MM.1S (cell line): Measurements from ENCODE around the gene CCDC71L.
"Not testable (repeated sequence)": the region's sequence is repeated elsewhere in the genome, so short reads cannot be mapped to it uniquely, and the experiment has no call there.

ENCODE experiments used
- DNase-seq: peaks from one replicate; pipeline ENCODE4 v3.0.0-alpha.2; 2015
- H2AFZ ChIP-seq: fragments of 300-600 bp; sonication (generic); 2 replicates; pipeline ENCODE4 v1.6.0; 2016; ENCODE audit warnings: antibody characterized with exemption, low read length
- H3F3A ChIP-seq: fragments of 300-600 bp; sonication (generic); 2 replicates; pipeline ENCODE4 v1.6.1; 2016; ENCODE audit warnings: mild to moderate bottlenecking, antibody characterized with exemption, low read length, moderate library complexity, mixed read lengths; ENCODE audit not compliant: insufficient read depth
- H3K27ac ChIP-seq: fragments of 300-600 bp; sonication (generic); 2 replicates; pipeline ENCODE4 v1.5.1; 2016; ENCODE audit warnings: mild to moderate bottlenecking, low read length
- H3K27me3 ChIP-seq: fragments of 300-600 bp; sonication (generic); replicated peaks from 2 replicates; pipeline ENCODE4 v1.6.0; 2016; ENCODE audit warnings: low read length; ENCODE audit not compliant: insufficient read depth
- H3K36me3 ChIP-seq: fragments of 300-600 bp; sonication (generic); replicated peaks from 2 replicates; pipeline ENCODE4 v1.6.1; 2016; ENCODE audit warnings: mild to moderate bottlenecking, low read length, mixed read lengths; ENCODE audit not compliant: insufficient read depth
- H3K4me1 ChIP-seq: fragments of 300-600 bp; sonication (generic); 2 replicates; pipeline ENCODE4 v1.6.1; 2016; ENCODE audit warnings: low read length, mixed read lengths
- H3K4me2 ChIP-seq: fragments of 300-600 bp; sonication (generic); 2 replicates; pipeline ENCODE4 v1.6.0; 2016; ENCODE audit warnings: low read depth, low read length
- H3K4me3 ChIP-seq: fragments of 300-600 bp; sonication (generic); 2 replicates; pipeline ENCODE4 v1.5.1; 2016; ENCODE audit warnings: low read length, mixed read lengths
- H3K79me2 ChIP-seq: fragments of 300-600 bp; sonication (generic); 2 replicates; pipeline ENCODE4 v1.6.1; 2016; ENCODE audit warnings: mixed run types, low read length, mixed read lengths
- H3K9ac ChIP-seq: fragments of 300-600 bp; sonication (generic); 2 replicates; pipeline ENCODE4 v1.6.1; 2016; ENCODE audit warnings: low read length, mixed read lengths
- H3K9me2 ChIP-seq: fragments of 300-600 bp; sonication (generic); replicated peaks from 2 replicates; pipeline ENCODE4 v1.6.1; 2016; ENCODE audit warnings: mild to moderate bottlenecking, low read length, mixed read lengths; ENCODE audit not compliant: insufficient read depth
- H3K9me3 ChIP-seq: fragments of 300-600 bp; sonication (generic); replicated peaks from 2 replicates; pipeline ENCODE4 v1.6.1; 2016; ENCODE audit warnings: mild to moderate bottlenecking, low read length, mixed read lengths; ENCODE audit not compliant: insufficient read depth
- H4K20me1 ChIP-seq: fragments of 300-600 bp; sonication (generic); 2 replicates; pipeline ENCODE4 v1.6.1; 2016; ENCODE audit warnings: mild to moderate bottlenecking, low read length, moderate library complexity, mixed read lengths; ENCODE audit not compliant: insufficient read depth
- EZH2 ChIP-seq: fragments of 300-600 bp; sonication (generic); optimal IDR thresholded peaks from 2 replicates; pipeline ENCODE3; 2017; ENCODE audit warnings: low read depth, mild to moderate bottlenecking, antibody characterized with exemption, low read length, mixed read lengths
- EZH2phosphoT487 ChIP-seq: fragments of 300-600 bp; sonication (generic); IDR thresholded peaks from 2 replicates; pipeline ENCODE4 v1.6.1; 2018; ENCODE audit warnings: antibody characterized with exemption, low read length
- TF ChIP-seq, protein P1 (sequence below): fragments of 300-600 bp; sonication (generic); IDR thresholded peaks from 2 replicates; pipeline ENCODE4 v1.5.1; 2016; ENCODE audit warnings: antibody characterized with exemption, low read length, mixed read lengths

The CCDC71L gene

DNA sequence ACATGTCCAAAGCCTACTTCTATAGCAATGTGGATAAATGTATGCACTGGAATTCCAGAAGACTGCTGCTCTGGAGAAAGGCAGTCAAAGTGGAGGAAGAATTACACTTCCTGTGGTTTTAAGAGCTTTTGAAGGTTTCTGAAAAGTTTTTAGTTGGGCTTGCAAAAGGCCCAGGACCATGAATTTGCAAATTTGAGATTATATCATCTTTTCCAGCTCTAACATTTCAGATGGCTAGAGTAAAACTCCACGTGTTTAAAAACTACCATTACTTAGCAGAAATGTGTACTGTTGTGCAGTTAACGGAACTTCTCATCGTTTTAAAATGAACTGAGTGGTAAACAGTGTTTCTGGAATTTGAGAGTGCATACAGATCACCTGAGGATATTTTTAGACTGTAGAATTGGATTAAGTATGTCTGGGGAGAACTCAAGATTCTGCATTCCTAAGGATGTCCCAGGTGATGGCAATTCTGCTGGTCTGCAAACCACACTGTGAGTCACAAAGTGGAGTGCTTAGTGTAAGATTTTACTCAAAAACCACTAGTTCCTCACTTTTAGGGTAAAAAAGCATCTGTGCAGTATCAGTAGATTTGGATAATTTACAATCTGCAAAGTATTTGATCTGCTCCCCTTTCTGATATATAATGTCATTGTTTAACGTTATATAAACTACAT is 32.9 kb upstream of the CCDC71L start:
- Histone ChIP-seq H3K9me2 (no peaks in the 10 kb centered on the region), H3K9ac (no peak overlapping the region), H3K4me2 (no peak overlapping the region), H2AFZ (no peak overlapping the region), H3K27me3 (no peaks in the 10 kb centered on the region), H3K27ac (no peak overlapping the region), H3K4me1 (no peaks in the 10 kb centered on the region; the same call in 1 of the 2 replicates), H3F3A (no peaks in the 10 kb centered on the region), H3K79me2 (no peaks in the 10 kb centered on the region), H3K9me3 (no peaks in the 10 kb centered on the region), H3K36me3 (no peaks in the 10 kb centered on the region), H3K4me3 (no peak overlapping the region), H4K20me1 (no peaks in the 10 kb centered on the region)
- no peak for DNase-seq
- no peak for TF ChIP-seq EZH2phosphoT487
- no peak for TF ChIP-seq EZH2
- TF ChIP-seq, protein P1, sequence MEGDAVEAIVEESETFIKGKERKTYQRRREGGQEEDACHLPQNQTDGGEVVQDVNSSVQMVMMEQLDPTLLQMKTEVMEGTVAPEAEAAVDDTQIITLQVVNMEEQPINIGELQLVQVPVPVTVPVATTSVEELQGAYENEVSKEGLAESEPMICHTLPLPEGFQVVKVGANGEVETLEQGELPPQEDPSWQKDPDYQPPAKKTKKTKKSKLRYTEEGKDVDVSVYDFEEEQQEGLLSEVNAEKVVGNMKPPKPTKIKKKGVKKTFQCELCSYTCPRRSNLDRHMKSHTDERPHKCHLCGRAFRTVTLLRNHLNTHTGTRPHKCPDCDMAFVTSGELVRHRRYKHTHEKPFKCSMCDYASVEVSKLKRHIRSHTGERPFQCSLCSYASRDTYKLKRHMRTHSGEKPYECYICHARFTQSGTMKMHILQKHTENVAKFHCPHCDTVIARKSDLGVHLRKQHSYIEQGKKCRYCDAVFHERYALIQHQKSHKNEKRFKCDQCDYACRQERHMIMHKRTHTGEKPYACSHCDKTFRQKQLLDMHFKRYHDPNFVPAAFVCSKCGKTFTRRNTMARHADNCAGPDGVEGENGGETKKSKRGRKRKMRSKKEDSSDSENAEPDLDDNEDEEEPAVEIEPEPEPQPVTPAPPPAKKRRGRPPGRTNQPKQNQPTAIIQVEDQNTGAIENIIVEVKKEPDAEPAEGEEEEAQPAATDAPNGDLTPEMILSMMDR, result no peak

DNA sequence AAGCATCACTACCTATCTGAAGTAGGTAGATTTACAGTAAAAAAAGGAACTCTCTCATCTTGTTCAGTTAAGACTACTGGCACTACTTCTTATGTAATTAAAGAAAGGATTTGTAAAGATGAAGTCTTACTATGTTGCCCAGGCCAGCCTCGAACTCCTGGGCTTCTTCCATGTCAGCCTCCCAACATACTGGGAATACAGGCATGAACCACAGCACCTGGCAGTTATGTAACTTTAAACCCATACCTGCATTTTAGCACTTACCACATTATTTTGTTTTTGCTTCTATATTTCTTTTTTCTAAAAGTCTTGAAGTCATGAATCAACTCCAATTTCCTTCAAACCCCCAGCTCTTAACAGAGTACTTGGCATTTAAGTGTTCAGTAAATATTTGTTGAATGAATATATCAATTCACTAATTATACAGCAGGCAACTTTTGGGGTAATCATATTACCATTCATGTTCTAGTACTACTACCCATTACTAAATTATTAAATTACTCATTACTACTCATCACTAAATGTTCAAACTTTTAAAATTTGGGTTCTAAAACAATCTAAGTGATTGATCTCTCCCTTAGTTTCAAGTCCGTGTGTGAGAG is 31.6 kb upstream of the CCDC71L start:
- no peak for DNase-seq
- no peak overlapping the region for H3K4me2 ChIP-seq
- H4K20me1 ChIP-seq, result no peaks in the 10 kb centered on the region
- H3K9ac ChIP-seq, result no peak overlapping the region
- H3K9me3 ChIP-seq, result no peaks in the 10 kb centered on the region
- H3K9me2 ChIP-seq, result no peaks in the 10 kb centered on the region
- H3K27me3 ChIP-seq, result no peaks in the 10 kb centered on the region
- H3F3A ChIP-seq, result no peaks in the 10 kb centered on the region
- H3K27ac ChIP-seq, result no peak overlapping the region
- TF ChIP-seq EZH2 (no peak), EZH2phosphoT487 (no peak)
- TF ChIP-seq, protein P1, result no peak
- no peaks in the 10 kb centered on the region for H3K36me3 ChIP-seq
- H3K79me2 ChIP-seq, result no peaks in the 10 kb centered on the region
- H3K4me3 ChIP-seq, result no peak overlapping the region
- H2AFZ ChIP-seq, result no peak overlapping the region
- H3K4me1 ChIP-seq, result no peaks in the 10 kb centered on the region; the same call in 1 of the 2 replicates

GRCh38 chr7:106688161-106688560 is 27.2 kb upstream of the CCDC71L start:
- not testable (repeated sequence) for H3K4me3 ChIP-seq, H3K27ac ChIP-seq, DNase-seq, H3K4me2 ChIP-seq, H3K4me1 ChIP-seq, H3K36me3 ChIP-seq, H3K9me2 ChIP-seq, H3K27me3 ChIP-seq, H3K9me3 ChIP-seq, H4K20me1 ChIP-seq, H2AFZ ChIP-seq, H3F3A ChIP-seq, H3K9ac ChIP-seq, H3K79me2 ChIP-seq

DNA sequence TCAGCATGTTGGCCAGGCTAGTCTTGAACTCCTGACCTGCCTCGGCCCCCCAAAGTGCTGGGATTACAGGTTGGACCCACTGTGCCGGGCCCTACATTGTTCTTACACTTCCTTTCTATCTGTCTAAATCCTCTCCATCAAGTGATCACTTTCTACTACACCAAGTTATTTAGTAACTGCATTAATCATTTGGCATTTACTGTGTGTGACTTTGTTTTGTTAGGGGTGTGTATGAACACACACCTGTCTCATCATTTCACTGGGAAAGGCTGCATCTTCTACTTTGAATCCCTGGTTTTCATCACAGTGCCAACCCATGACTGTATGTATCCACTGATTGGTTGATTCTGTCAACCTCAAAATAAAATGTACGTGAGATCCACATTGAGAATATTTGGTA is 23.0 kb upstream of the CCDC71L start:
- TF ChIP-seq EZH2phosphoT487, result no peak
- TF ChIP-seq, protein P1, result no peak
- TF ChIP-seq EZH2, result no peak
- Histone ChIP-seq H3K4me3 (no peak overlapping the region), H3K9me3 (no peaks in the 10 kb centered on the region), H3K79me2 (no peaks in the 10 kb centered on the region), H3K9ac (no peak overlapping the region), H2AFZ (no peak overlapping the region), H3K27me3 (no peaks in the 10 kb centered on the region), H3K4me1 (no peaks in the 10 kb centered on the region), H3K27ac (no peak overlapping the region), H3F3A (no peaks in the 10 kb centered on the region), H4K20me1 (no peaks in the 10 kb centered on the region), H3K36me3 (no peaks in the 10 kb centered on the region), H3K9me2 (no peaks in the 10 kb centered on the region), H3K4me2 (no peak overlapping the region)
- DNase-seq, result no peak
